Breast epithelium (tissue), 3 donors: ENCODE data around the gene LRIF1.

Source experiments
- CTCF ChIP-seq, 3 donors: fragments of 450-650 bp; IDR thresholded peaks; one replicate each; pipeline ENCODE4 v1.5.1; 2016 to 2017; ENCODE audit warnings: antibody characterized with exemption in 3 of 3, mild to moderate bottlenecking in 3 of 3, moderate library complexity in 3 of 3
- POLR2A ChIP-seq: fragments of 450-650 bp; IDR thresholded peaks from one replicate; pipeline ENCODE4 v1.6.1; 2016; ENCODE audit warnings: antibody characterized with exemption, mild to moderate bottlenecking, moderate library complexity

GRCh38 chr1:110948038-110948810, 15.5 kb downstream of the LRIF1 start:
- TF ChIP-seq CTCF (IDR thresholded peaks at IDR 0.05) (no peak), POLR2A (no peak)
